Epithelial cell of esophagus (primary cell): ENCODE data around the gene CSNK1G2.

Experiments
- DNase-seq: peaks from one replicate; pipeline ENCODE4 v3.0.0; 2010; ENCODE audit warnings: low read depth
- H3K4me3 ChIP-seq: 2 replicates; pipeline ENCODE4 v1.5.1; 2011; ENCODE audit warnings: mild to moderate bottlenecking, low read length, control low read depth
- TF ChIP-seq, protein P1 (sequence below): IDR thresholded peaks from 2 replicates; pipeline ENCODE4 v1.5.1; 2011; ENCODE audit warnings: low read depth, mild to moderate bottlenecking, low read length, control low read depth, inconsistent platforms; ENCODE audit not compliant: insufficient read depth; ENCODE audit errors: missing control alignments

CSNK1G2 gene

DNA sequence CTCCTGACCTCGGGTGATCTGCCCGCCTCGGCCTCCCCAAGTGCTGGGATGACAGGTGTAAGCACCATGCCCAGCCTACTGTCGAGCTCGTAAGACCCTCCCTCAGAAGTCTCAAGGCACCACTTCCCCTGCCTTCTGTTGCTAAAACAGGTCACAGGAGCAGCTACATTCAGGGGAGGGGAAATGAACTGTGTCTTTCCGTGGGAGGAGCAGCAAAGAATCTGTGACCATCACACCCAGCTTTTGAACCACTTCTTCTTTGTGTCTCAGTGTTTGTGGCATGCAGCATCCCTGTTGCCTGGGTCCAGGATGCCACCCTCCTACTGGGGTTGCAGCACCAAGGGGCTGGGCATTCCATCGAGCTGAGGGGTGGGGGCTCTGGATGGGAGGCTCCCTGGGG, 7.7 kb upstream of the CSNK1G2 start:
- no peak for DNase-seq
- TF ChIP-seq, protein P1, sequence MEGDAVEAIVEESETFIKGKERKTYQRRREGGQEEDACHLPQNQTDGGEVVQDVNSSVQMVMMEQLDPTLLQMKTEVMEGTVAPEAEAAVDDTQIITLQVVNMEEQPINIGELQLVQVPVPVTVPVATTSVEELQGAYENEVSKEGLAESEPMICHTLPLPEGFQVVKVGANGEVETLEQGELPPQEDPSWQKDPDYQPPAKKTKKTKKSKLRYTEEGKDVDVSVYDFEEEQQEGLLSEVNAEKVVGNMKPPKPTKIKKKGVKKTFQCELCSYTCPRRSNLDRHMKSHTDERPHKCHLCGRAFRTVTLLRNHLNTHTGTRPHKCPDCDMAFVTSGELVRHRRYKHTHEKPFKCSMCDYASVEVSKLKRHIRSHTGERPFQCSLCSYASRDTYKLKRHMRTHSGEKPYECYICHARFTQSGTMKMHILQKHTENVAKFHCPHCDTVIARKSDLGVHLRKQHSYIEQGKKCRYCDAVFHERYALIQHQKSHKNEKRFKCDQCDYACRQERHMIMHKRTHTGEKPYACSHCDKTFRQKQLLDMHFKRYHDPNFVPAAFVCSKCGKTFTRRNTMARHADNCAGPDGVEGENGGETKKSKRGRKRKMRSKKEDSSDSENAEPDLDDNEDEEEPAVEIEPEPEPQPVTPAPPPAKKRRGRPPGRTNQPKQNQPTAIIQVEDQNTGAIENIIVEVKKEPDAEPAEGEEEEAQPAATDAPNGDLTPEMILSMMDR, result no peak
- H3K4me3 ChIP-seq, result no peak overlapping the region

DNA sequence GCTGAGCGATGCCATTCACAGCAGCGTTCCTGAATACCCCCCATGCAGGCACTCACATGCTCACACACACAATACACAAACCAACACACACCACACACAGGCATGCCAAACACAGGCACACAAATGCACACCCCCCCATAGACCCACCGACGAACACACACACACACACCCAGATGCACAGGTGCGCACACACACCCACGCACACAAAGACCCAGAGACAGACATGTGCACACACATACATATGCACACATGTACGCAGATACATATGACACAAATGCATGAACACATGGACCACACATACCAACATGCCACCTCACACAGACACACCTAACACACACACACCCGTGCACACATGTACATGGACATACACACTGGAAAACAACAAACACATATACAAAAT, 7.0 kb upstream of the CSNK1G2 start:
- no peak for DNase-seq
- TF ChIP-seq, protein P1, result no peak
- no peak overlapping the region for H3K4me3 ChIP-seq

DNA sequence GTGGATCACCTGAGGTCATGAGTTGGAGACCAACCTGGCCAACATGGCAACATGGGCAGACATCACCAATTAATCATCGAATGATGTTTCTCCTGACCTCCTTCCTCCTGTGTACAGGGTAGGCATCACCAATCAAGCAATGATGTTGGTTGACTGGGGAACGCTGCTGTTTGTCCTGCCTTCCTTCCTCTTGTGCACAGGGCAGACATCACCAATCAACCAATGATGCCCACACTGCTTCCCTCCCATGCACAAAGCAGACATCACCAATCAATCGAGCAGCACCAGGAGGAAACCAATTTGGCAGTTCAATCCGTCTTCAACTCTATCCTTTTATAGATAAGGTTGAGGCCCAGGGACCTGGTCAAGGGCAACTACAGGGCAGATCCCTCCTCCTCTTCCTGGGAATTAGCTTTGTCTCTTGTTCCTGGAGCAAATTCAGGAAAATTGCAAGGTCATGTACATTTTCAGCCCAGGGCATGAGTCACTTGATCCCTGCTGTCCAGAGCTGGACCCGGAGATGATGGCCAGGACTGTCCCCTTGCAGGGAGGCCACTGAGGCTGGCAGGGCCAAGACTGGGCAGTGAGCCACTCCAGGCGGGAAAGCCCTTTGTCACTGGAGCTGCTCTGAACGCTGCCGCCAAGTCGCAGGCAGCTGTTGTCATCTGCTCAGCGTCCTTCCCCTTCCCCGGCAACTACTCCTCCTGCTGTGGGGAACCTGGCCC, 5.3 kb upstream of the CSNK1G2 start:
- no peak overlapping the region for H3K4me3 ChIP-seq
- TF ChIP-seq, protein P1, result no peak
- peak; percentile 45 for DNase-seq

DNA sequence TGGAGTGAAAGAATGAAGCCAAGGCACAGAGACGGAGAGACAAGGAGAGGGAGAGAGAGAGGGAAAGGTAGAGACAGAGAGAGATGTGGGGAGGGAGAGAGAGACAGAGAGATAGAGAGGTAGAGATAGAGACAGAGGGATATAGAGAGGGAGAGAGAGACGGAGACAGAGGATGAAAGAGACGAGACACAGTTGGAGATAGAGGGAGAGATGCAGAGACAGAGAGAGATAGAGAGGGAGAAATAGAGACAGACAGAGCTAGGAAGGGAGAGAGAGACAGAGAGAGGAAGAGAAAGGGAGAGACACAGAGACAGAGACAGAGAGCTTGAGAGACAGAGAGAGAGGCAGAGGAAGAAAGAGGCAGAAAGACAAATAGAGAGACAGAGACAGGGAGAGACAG, 4.5 kb upstream of the CSNK1G2 start:
- TF ChIP-seq, protein P1, result no peak
- DNase-seq, result no peak
- no peak overlapping the region for H3K4me3 ChIP-seq

DNA sequence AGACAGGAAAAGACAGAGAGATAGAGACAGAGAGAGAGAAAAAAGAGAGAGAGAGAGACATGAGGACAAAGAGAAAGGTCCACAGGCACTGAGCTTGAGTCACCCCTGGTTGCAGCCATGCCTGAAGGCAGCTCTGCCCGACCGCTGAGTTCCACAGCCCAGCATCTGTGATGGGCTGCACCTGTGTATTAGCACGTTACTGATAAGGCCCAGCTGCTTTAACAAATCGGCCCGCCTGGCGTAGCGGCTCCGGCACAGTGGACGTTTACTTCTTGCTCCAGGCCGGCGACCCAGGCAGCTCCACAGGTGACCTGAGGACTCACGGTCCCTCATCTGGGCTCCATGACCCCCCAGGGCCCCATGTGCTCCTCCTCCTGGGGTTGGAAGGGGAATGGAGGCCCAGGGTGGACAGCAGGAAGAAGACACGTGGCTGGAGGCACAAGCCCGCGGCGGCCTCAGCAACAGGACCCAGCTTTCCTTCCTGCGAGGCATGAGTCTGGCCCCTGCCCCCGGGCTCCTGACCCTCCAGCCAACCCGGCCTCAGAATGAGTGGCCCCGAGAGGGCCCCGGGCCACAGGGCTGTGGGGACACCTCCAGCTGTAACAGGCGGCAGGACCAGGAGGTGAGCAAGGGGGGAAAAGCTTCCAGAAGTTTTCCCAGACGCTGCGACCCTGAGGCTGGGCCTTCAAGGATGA, 3.9 kb upstream of the CSNK1G2 start:
- no peak for DNase-seq
- no peak overlapping the region for H3K4me3 ChIP-seq
- TF ChIP-seq, protein P1, result no peak

DNA sequence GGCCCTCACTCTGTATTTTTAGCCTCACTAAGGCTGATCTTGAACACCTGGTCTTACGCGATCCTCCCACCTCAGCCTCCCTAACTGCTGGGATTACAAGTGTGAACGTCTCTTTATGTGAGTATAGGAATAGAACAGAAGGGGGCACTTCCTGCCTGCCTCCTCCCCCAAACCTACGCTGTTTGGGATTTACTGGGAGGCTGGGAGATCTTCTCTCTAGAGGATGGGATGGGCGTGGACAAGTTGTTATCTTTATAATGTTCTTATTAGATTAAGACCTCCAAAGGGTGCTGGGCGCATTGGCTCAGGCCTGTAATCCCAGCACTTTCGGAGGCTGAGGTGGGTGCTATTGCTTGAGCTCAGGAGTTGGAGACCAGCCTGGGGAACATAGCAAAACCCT, 2.9 kb upstream of the CSNK1G2 start:
- TF ChIP-seq, protein P1, result no peak
- DNase-seq, result no peak
- no peak overlapping the region for H3K4me3 ChIP-seq
